Measurements from ENCODE around the gene RALGPS1.

- no peak for TF ChIP-seq CTCF (IDR thresholded peaks at IDR 0.05; ENCODE audit: poor library complexity)
- TF ChIP-seq EZH2phosphoT487 (IDR thresholded peaks at IDR 0.05; ENCODE audit: low read depth, severe bottlenecking, unreplicated experiment): no peak
Observed at GRCh38 chr9:127185931-127186781, 271.6 kb downstream of the RALGPS1 start.
